GM04504 (cell line): ENCODE results near the gene COL8A1.
A peak's percentile ranks its signal among the peaks of the same experiment; 100 is the strongest.

Source experiments
- DNase-seq: peaks from one replicate; pipeline ENCODE4 v3.0.0-alpha.2; 2012; ENCODE audit warnings: low read depth

The COL8A1 gene

DNA sequence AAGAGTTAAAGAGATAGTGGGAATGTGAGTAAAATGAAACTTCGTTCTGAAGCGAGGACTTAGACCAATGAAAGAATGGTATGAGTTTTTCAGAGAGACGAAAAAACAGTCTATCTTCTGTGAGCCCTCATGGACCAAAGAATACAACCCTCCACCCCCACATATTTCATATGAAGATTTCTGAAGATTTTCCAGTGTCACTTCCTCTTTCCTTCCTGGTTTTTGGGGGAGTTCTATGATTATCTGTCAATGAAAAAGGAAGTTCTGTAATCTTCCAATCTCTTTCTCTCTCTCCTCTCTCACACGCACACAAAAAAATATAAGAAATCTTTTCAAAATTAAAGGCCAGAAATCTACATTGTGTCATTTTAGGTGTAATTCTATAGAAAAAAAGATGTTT lies 206.9 kb downstream of the COL8A1 start:
- no peak for DNase-seq

GRCh38 chr3:99845999-99846398 lies 207.6 kb downstream of the COL8A1 start:
- DNase-seq = no peak

GRCh38 chr3:99846477-99847160 lies 208.2 kb downstream of the COL8A1 start:
- DNase-seq = peak; percentile 54

GRCh38 chr3:99848433-99848832 lies 210.0 kb downstream of the COL8A1 start:
- no peak for DNase-seq
